Fibroblast of peridontal ligament (primary cell): ENCODE results near the gene MAP7D2.
A peak's percentile ranks its signal among the peaks of the same experiment; 100 is the strongest.

ENCODE experiments used
- DNase-seq: peaks from one replicate; pipeline ENCODE4 v3.0.0-alpha.2; 2010; ENCODE audit errors: extremely low read depth

The MAP7D2 gene

GRCh38 chrX:20038966-20039365 is 77.7 kb downstream of the MAP7D2 start:
- no peak for DNase-seq

- no peak for DNase-seq
Observed at GRCh38 chrX:20037186-20037585, 79.5 kb downstream of the MAP7D2 start.

- DNase-seq: no peak
Observed at GRCh38 chrX:20032201-20032600, 84.5 kb downstream of the MAP7D2 start.

GRCh38 chrX:20029728-20030127 is 87.0 kb downstream of the MAP7D2 start:
- no peak for DNase-seq

- DNase-seq: no peak
Observed at GRCh38 chrX:20028588-20028987, 88.1 kb downstream of the MAP7D2 start.

- DNase-seq: peak; percentile 56
Observed at GRCh38 chrX:20026278-20026677, 90.4 kb downstream of the MAP7D2 start.

GRCh38 chrX:20019672-20020365 is 96.9 kb downstream of the MAP7D2 start:
- DNase-seq: no peak

GRCh38 chrX:20016616-20016945 is 100.1 kb downstream of the MAP7D2 start:
- DNase-seq: no peak

GRCh38 chrX:20015945-20016615 is 100.6 kb downstream of the MAP7D2 start:
- no peak for DNase-seq

- no peak for DNase-seq
Observed at GRCh38 chrX:20015422-20015821, 101.3 kb downstream of the MAP7D2 start.

GRCh38 chrX:20011608-20012007 is 105.1 kb downstream of the MAP7D2 start:
- peak; percentile 59 for DNase-seq

GRCh38 chrX:20007962-20008622 is 108.6 kb downstream of the MAP7D2 start:
- no peak for DNase-seq

GRCh38 chrX:20005883-20006282 is 110.8 kb downstream of the MAP7D2 start:
- DNase-seq: no peak

- no peak for DNase-seq
Observed at GRCh38 chrX:20001588-20001987, 115.1 kb downstream of the MAP7D2 start.

- DNase-seq: no peak
Observed at GRCh38 chrX:19991350-19991718, 125.4 kb downstream of the MAP7D2 start.

- peak; percentile 78 for DNase-seq
Observed at GRCh38 chrX:19990556-19991349, 126.0 kb downstream of the MAP7D2 start, which contains the start of gene BCLAF3. Gene BCLAF3 (minus strand): TSS chrX:19991061. CDS start chrX:19970264, 20,797 bp downstream.

GRCh38 chrX:19990151-19990555 is 126.6 kb downstream of the MAP7D2 start:
- no peak for DNase-seq

- no peak for DNase-seq
Observed at GRCh38 chrX:19987856-19988255, 128.9 kb downstream of the MAP7D2 start.

GRCh38 chrX:19986531-19986930 is 130.2 kb downstream of the MAP7D2 start:
- DNase-seq: no peak

- no peak for DNase-seq
Observed at GRCh38 chrX:19981947-19982346, 134.8 kb downstream of the MAP7D2 start.

GRCh38 chrX:19975845-19976244 is 140.9 kb downstream of the MAP7D2 start:
- no peak for DNase-seq

- no peak for DNase-seq
Observed at GRCh38 chrX:19972984-19973383, 143.7 kb downstream of the MAP7D2 start.
